AG04450 (cell line): ENCODE measurements around the gene FKBP14. TPM values are rescaled to one million over a fixed set of nuclear protein-coding genes. Genes with fewer than 3 reads are reported as not detected.
"Not testable (repeated sequence)": the region's sequence is repeated elsewhere in the genome, so short reads cannot be mapped to it uniquely, and the experiment has no call there.

ENCODE experiments used
- CTCF ChIA-PET: fragments of 300-600, 350-600 bp; formaldehyde crosslinking; extraction: SDS; loops from one replicate; lab custom pipeline; 2022; ENCODE audit warnings: antibody characterized with exemption, inconsistent platforms; lab: Charles Lee
- POLR2A ChIA-PET: fragments of 350-600 bp; formaldehyde crosslinking; extraction: SDS; loops from one replicate; lab custom pipeline; 2021; ENCODE audit warnings: antibody characterized with exemption, inconsistent platforms; lab: Yijun Ruan, JAX
- DNase-seq: peaks from one replicate; pipeline ENCODE4 v3.0.0-alpha.2; 2011; ENCODE audit warnings: low read depth, low spot score
- H3K27ac ChIP-seq: one replicate; pipeline ENCODE4 v1.5.1; 2012; ENCODE audit warnings: low read depth, low read length, control low read depth
- H3K27me3 ChIP-seq: one replicate; pipeline ENCODE4 v1.6.0; 2012; ENCODE audit warnings: low read length; ENCODE audit not compliant: control insufficient read depth, insufficient read depth
- H3K4me3 ChIP-seq: 2 replicates; pipeline ENCODE4 v1.5.1; 2011; ENCODE audit warnings: mild to moderate bottlenecking, low read depth, low read length, control low read depth
- H3K9me3 ChIP-seq: 2 replicates; pipeline ENCODE4 v1.5.1; 2012; ENCODE audit warnings: low read length; ENCODE audit not compliant: control insufficient read depth, insufficient read depth
- CTCF ChIP-seq: IDR thresholded peaks from 2 replicates; pipeline ENCODE4 v1.5.1; 2011; ENCODE audit warnings: low read depth, low read length, control low read depth, inconsistent platforms
- polyA plus RNA-seq: library from polyadenylated mRNA; depleted of rRNA; stranded (reverse); fragments of >200 nt; gene quantifications from 2 replicates; pipeline ENCODE4 v1.2.3, GENCODE V29; 2011; rRNA removed

The FKBP14 gene
- polyA plus RNA-seq, 1 experiment, result 54.6 TPM

DNA sequence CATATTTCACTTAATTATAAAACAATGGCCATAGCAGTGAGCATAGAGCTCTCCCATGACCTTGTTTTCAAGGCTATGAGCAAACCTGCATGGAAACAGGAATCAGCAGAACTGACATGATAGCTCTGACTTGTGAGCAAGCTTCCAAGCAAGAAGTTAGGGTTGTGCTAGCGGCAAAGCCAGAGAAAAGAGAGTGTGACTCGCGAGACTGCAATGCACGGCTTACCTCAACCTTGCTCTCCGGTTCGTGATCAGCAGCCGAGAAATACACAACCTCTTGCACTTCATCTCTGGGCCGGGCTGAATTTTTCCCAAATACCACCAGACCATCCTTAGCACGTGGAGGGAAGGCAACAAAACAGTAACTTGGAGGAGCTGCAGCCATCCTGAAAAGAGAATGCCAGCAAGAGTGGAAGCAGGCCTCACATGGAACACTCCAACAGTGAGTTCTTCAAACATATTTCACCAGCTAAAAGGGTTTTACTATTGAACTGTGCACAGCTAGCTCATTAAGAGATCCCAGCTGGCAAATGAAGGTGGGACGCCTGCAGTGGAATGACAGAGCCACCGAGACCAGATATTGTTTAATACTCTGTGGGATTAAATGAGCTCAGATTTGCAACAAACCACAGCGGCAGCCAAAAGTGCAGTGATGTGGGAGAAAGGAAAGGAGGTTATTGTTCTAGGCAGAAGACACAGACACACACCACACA, 57.7 kb downstream of the FKBP14 start:
- peak; percentile 72 for DNase-seq
- CTCF ChIA-PET, result interaction anchor here (1.4 to 2.0 kb wide), 2 partner anchors 8 to 48 kb away, joined by 3 to 8 read pairs; no protein-coding TSS in a partner anchor

GRCh38 chr7:29965030-29965429, 61.5 kb downstream of the FKBP14 start:
- no peaks in the 10 kb centered on the region for H3K9me3 ChIP-seq
- CTCF ChIA-PET, result interaction anchor here (1.3 to 1.4 kb wide), 2 partner anchors 98 to 110 kb away, joined by 3 to 4 read pairs; no protein-coding TSS in a partner anchor
- DNase-seq, result no peak
- no peak overlapping the region for H3K4me3 ChIP-seq
- TF ChIP-seq CTCF, result no peak
- POLR2A ChIA-PET, result interaction anchor here (0.5 to 0.9 kb wide), 2 partner anchors 36 to 599 kb away, joined by 3 to 8 read pairs; no protein-coding TSS in a partner anchor
- H3K27ac ChIP-seq, result no peak overlapping the region
- H3K27me3 ChIP-seq, result no peaks in the 10 kb centered on the region

More for the DNA sequence above, 57.7 kb downstream of the FKBP14 start:
- POLR2A ChIA-PET, result interaction anchor here (0.6 kb wide), 1 partner anchor 93 kb away, joined by 3 read pairs; no protein-coding TSS in a partner anchor
- no peaks in the 10 kb centered on the region for H3K9me3 ChIP-seq
- peak overlapping the region; percentile 53 for H3K27ac ChIP-seq
- TF ChIP-seq CTCF, result no peak
- no peak overlapping the region for H3K4me3 ChIP-seq
- H3K27me3 ChIP-seq, result no peaks in the 10 kb centered on the region

DNA sequence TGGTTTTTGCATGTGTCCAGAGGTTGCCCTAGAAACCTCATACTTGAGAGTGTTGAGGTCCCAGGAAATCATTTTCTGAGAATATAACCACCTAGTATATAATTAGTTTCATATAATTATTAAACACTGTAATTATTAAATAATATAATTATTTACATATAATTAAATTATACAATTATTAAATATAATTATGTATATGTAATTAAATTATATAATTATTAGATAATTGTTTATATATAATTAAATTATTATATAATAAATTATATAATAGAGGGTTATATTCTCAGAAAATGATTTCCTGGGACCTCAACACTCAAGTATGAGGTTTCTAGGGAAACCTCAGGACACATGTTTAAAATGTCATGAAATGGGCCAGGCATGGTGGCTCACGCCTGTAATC, 64.5 kb downstream of the FKBP14 start:
- DNase-seq, result no peak
- ChIA-PET POLR2A (no interaction called here), CTCF (no interaction called here)
- Histone ChIP-seq H3K9me3 (no peaks in the 10 kb centered on the region), H3K4me3 (no peak overlapping the region), H3K27ac (no peak overlapping the region), H3K27me3 (no peaks in the 10 kb centered on the region)
- no peak for TF ChIP-seq CTCF

- H3K9me3 ChIP-seq, H3K4me3 ChIP-seq, DNase-seq, H3K27ac ChIP-seq, POLR2A ChIA-PET, CTCF ChIA-PET, H3K27me3 ChIP-seq: not testable (repeated sequence)
Measured at GRCh38 chr7:29961611-29962010, 64.9 kb downstream of the FKBP14 start.

Other genes starting within 250 kb of the FKBP14 start
- gene WIPF3, start 220.2 kb downstream of the FKBP14 start, polyA plus RNA-seq, result not detected in 2 replicates
- gene SCRN1, start 36.9 kb downstream of the FKBP14 start, polyA plus RNA-seq, result 110 and 123 TPM in 2 replicates
- 9.3 and 12.6 TPM in 2 replicates for gene PLEKHA8, start 1.7 kb upstream of the FKBP14 start, polyA plus RNA-seq
- gene MTURN, start 108.3 kb upstream of the FKBP14 start, polyA plus RNA-seq, result 5.9 and 6.7 TPM in 2 replicates